ENCODE data around the gene TMEM132A.

TMEM132A gene

DNA sequence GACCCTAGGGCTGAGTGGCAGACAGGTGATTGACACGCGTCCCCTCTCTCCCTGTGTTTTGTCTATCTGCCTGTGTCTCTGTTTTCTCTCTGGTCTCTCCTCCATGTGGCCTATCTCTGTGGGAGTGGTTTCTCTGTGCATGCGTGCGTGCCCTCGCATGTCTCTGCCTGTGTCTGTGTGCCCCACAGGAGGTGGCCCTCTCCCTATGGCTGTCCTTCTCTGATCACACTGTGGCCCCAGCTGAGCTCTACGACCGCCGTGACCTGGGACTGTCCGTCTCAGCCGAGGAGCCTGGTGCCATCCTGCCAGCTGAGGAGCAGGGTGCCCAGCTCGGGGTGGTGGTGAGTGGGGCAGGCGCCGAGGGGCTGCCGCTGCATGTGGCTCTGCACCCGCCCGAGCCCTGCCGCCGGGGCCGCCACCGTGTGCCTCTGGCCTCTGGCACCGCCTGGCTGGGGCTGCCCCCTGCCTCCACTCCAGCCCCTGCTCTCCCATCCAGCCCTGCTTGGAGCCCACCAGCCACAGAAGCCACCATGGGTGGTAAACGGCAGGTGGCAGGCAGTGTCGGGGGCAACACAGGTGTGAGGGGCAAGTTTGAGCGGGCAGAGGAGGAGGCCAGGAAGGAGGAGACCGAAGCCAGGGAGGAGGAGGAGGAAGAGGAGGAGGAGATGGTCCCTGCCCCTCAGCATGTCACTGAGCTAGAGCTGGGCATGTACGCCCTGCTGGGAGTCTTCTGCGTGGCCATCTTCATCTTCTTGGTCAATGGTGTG lies 11.6 kb downstream of the TMEM132A start:
- H3K4me3 ChIP-seq (ENCODE audit: low read depth, low read length) = no peak overlapping the region
- no peak for DNase-seq (ENCODE audit: low read depth, low spot score)
- TF ChIP-seq, protein P1, sequence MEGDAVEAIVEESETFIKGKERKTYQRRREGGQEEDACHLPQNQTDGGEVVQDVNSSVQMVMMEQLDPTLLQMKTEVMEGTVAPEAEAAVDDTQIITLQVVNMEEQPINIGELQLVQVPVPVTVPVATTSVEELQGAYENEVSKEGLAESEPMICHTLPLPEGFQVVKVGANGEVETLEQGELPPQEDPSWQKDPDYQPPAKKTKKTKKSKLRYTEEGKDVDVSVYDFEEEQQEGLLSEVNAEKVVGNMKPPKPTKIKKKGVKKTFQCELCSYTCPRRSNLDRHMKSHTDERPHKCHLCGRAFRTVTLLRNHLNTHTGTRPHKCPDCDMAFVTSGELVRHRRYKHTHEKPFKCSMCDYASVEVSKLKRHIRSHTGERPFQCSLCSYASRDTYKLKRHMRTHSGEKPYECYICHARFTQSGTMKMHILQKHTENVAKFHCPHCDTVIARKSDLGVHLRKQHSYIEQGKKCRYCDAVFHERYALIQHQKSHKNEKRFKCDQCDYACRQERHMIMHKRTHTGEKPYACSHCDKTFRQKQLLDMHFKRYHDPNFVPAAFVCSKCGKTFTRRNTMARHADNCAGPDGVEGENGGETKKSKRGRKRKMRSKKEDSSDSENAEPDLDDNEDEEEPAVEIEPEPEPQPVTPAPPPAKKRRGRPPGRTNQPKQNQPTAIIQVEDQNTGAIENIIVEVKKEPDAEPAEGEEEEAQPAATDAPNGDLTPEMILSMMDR (IDR thresholded peaks at IDR 0.05; ENCODE audit: low read depth, low read length) = no peak
- in situ Hi-C loops (cut with HindIII; ENCODE audit: low sequenced_read_pairs) = no loop called here

DNA sequence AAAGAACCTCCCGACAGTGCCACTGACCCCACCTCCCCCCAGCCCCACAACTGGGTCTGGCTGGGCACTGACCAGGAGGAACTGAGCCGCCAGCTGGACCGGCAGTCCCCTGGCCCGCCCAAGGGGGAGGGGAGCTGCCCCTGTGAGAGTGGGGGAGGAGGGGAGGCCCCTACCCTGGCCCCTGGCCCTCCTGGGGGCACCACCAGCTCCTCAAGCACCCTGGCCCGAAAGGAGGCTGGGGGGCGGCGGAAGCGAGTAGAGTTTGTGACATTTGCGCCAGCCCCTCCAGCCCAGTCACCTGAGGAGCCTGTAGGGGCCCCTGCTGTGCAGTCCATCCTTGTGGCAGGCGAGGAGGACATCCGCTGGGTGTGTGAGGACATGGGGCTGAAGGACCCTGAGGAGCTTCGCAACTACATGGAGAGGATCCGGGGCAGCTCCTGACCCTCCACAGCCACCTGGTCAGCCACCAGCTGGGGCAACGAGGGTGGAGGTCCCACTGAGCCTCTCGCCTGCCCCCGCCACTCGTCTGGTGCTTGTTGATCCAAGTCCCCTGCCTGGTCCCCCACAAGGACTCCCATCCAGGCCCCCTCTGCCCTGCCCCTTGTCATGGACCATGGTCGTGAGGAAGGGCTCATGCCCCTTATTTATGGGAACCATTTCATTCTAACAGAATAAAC lies 12.3 kb downstream of the TMEM132A start:
- no peak for DNase-seq (ENCODE audit: low read depth, low spot score)
- no peak overlapping the region for H3K4me3 ChIP-seq (ENCODE audit: low read depth, low read length)
- in situ Hi-C loops (cut with HindIII; ENCODE audit: low sequenced_read_pairs) = no loop called here
- TF ChIP-seq, protein P1 (IDR thresholded peaks at IDR 0.05; ENCODE audit: low read depth, low read length) = no peak

DNA sequence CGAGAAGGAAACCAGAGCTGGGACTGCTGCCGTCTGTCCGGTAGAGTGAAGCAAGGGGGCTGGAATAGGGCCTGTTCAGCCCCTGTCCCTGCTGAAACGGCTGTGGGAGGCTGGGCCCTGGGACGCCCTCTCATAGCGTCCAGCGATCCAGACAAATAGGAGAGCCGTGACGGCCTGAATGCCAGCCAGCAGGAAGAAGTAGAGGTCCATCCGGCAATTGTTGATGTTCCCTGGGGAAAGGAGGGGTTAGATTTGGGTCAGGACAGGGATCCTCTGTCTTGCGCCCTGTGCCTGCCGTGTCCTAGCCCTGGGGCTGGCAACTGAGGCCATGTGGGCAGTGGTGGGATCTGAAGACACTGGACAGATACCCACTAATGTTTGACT lies 12.9 kb downstream of the TMEM132A start:
- TF ChIP-seq, protein P1 (IDR thresholded peaks at IDR 0.05; ENCODE audit: low read depth, low read length) = no peak
- H3K4me3 ChIP-seq (ENCODE audit: low read depth, low read length) = no peak overlapping the region
- in situ Hi-C loops (cut with HindIII; ENCODE audit: low sequenced_read_pairs) = no loop called here
- DNase-seq (ENCODE audit: low read depth, low spot score) = no peak

DNA sequence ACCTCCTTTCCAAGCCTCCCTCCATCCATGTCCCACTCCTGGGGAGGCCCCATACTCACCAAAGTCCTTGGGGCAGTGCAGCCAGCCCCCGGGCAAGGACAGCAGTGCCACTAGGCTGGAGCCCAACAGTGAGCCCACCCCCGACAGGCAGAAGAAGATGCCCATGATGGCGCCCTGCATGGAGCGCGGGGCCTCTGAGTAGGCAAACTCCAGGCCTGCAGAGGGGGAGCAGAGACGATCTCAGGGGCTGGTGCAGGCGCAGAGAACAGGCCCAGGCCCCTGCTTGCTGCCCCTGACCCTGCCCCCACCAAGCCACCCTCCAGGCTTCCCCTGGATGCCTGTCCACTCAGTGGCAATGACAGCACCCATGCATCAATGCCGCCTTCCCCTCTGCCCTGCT lies 13.6 kb downstream of the TMEM132A start:
- in situ Hi-C loops (cut with HindIII; ENCODE audit: low sequenced_read_pairs) = no loop called here

DNA sequence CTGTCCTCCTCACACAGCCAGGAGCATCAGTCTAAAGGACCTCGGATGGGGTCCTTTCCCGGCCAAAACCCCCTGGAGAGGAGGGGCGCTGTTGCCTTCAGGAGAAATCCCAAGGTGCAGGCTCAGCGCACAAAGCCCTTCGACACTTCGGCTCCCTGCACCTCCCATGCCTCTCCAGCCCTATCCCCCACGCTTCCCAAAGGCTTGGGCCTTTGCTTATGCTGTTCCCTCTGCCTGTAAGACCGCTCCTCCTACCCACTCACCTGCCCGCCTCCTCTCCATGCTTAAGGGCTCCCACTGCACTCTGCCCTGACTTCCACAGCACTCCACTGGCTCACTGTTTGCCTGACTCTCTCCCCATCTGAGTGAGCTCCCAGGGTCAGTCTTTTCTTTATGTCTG lies 14.2 kb downstream of the TMEM132A start:
- in situ Hi-C loops (cut with HindIII; ENCODE audit: low sequenced_read_pairs) = no loop called here
- TF ChIP-seq, protein P1 (IDR thresholded peaks at IDR 0.05; ENCODE audit: low read depth, low read length) = no peak
- H3K4me3 ChIP-seq (ENCODE audit: low read depth, low read length) = no peak overlapping the region
- DNase-seq (ENCODE audit: low read depth, low spot score) = no peak

More for the DNA sequence above, 13.6 kb downstream of the TMEM132A start:
- TF ChIP-seq, protein P1 (IDR thresholded peaks at IDR 0.05; ENCODE audit: low read depth, low read length) = no peak
- DNase-seq (ENCODE audit: low read depth, low spot score) = no peak
- H3K4me3 ChIP-seq (ENCODE audit: low read depth, low read length) = no peak overlapping the region

DNA sequence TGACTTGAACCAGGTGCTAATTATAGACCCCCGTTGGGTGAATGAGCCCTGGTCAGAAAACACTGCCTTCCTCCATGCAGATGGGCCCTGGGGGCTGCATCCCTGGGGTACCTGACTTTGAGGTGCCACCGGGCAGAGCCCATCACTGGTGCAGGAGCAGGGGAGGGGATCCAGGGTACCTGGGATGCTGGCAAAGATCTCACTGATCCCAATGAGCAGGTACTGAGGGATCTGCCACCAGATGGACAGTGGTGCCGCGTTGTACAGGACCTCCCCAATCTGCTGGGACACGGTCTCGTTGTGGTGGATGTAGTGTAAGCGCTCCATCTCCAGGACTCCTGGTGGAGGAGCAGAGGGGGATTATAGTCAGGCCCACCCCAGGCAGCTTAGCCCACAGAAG lies 15.0 kb downstream of the TMEM132A start:
- TF ChIP-seq, protein P1 (IDR thresholded peaks at IDR 0.05; ENCODE audit: low read depth, low read length) = no peak
- DNase-seq (ENCODE audit: low read depth, low spot score) = no peak
- H3K4me3 ChIP-seq (ENCODE audit: low read depth, low read length) = no peak overlapping the region
- in situ Hi-C loops (cut with HindIII; ENCODE audit: low sequenced_read_pairs) = no loop called here

All from astrocyte of the spinal cord (primary cell).